Thymus (tissue), 14 donors: ENCODE data around the gene NFS1. TPM values are rescaled to one million over a fixed set of nuclear protein-coding genes. Genes with fewer than 3 reads are reported as not detected.
"Not testable (repeated sequence)": the region's sequence is repeated elsewhere in the genome, so short reads cannot be mapped to it uniquely, and the experiment has no call there.

Source experiments
- DNase-seq, 9 donors: peaks; one replicate each; pipeline ENCODE4 v3.0.0-alpha.2; 2013; ENCODE audit warnings: low spot score in 9 of 9, low read depth in 6 of 9, missing footprints in 1 of 9
- H3K27ac ChIP-seq, 2 donors: one replicate each; pipeline ENCODE4 v1.5.1; 2013; ENCODE audit warnings: control low read depth in 1 of 2, low read depth in 1 of 2, low read length in 1 of 2, mild to moderate bottlenecking in 1 of 2, moderate library complexity in 1 of 2
- H3K27me3 ChIP-seq, 2 donors: one replicate each; pipeline ENCODE4 v1.5.1; 2013; ENCODE audit warnings: low read length in 1 of 2; ENCODE audit not compliant: control insufficient read depth in 2 of 2, insufficient read depth in 1 of 2
- H3K36me3 ChIP-seq, 2 donors: one replicate each; pipeline ENCODE4 v1.5.1; 2013; ENCODE audit warnings: low read length in 1 of 2, mild to moderate bottlenecking in 1 of 2, moderate library complexity in 1 of 2; ENCODE audit not compliant: control insufficient read depth in 2 of 2, insufficient read depth in 2 of 2
- H3K4me1 ChIP-seq, 2 donors: one replicate each; pipeline ENCODE4 v1.5.1; 2013; ENCODE audit warnings: low read length in 2 of 2; ENCODE audit not compliant: control insufficient read depth in 2 of 2, insufficient read depth in 2 of 2
- H3K4me3 ChIP-seq, 2 donors: one replicate each; pipeline ENCODE4 v1.5.1; 2013; ENCODE audit warnings: low read length in 2 of 2, control low read depth in 1 of 2, mild to moderate bottlenecking in 1 of 2
- H3K9me3 ChIP-seq, 2 donors: one replicate each; pipeline ENCODE4 v1.5.1; 2013; ENCODE audit warnings: low read length in 1 of 2, mild to moderate bottlenecking in 1 of 2; ENCODE audit not compliant: control insufficient read depth in 2 of 2, insufficient read depth in 1 of 2
- WGBS: extraction: QIAGEN DNeasy Blood & Tissue Kit; methylation state at CpG from one replicate; pipeline ENCODE4 v1.1.7; 2013; 5-methylcytosine and 5-hydroxymethylcytosine counted together
- long read RNA-seq, 10 donors: transcript quantifications; one replicate each; lab custom pipeline, GENCODE V29; 2026
- polyA plus RNA-seq: library from polyadenylated mRNA; stranded (reverse); fragments of 200-250 nt; gene quantifications from one replicate; pipeline ENCODE4 v1.2.3, GENCODE V29; 2013
- total RNA-seq: library from RNA; stranded (reverse); fragments of 120-200 nt; gene quantifications from one replicate; pipeline ENCODE4 v1.2.4, GENCODE V29; 2013
- donor health status: healthy.

The NFS1 gene
- total RNA-seq (13.2 TPM), polyA plus RNA-seq (25.5 TPM)
- long read RNA-seq, donor 1, partial matches to known transcripts, result 0 of 2 reads
- long read RNA-seq, donor 1, other reads (novel, unspliced or antisense), result 0 of 2 reads
- long read RNA-seq, donor 2, transcript NFS1-203 (13 exons, 3,012 nt), result major isoform, 5 of 668 reads
- long read RNA-seq, donor 2, partial matches to known transcripts, result 199 of 668 reads
- long read RNA-seq, donor 2, other reads (novel, unspliced or antisense), result 461 of 668 reads
- long read RNA-seq, donor 3, partial matches to known transcripts, result 0 of 5 reads
- long read RNA-seq, donor 3, other reads (novel, unspliced or antisense), result 0 of 5 reads
- long read RNA-seq, donor 4, partial matches to known transcripts, result 0 of 4 reads
- long read RNA-seq, donor 4, other reads (novel, unspliced or antisense), result 0 of 4 reads
- long read RNA-seq, donor 5, transcript NFS1-203 (13 exons, 3,012 nt), result major isoform, 5 of 8 reads
- long read RNA-seq, donor 5, partial matches to known transcripts, result 0 of 8 reads
- long read RNA-seq, donor 5, other reads (novel, unspliced or antisense), result 0 of 8 reads
- long read RNA-seq, donor 6, partial matches to known transcripts, result 0 of 4 reads
- long read RNA-seq, donor 6, other reads (novel, unspliced or antisense), result 0 of 4 reads
- long read RNA-seq, donor 7, partial matches to known transcripts, result 0 of 4 reads
- long read RNA-seq, donor 7, other reads (novel, unspliced or antisense), result 0 of 4 reads
- long read RNA-seq, donor 8, partial matches to known transcripts, result 0 of 1 reads
- long read RNA-seq, donor 8, other reads (novel, unspliced or antisense), result 0 of 1 reads
- long read RNA-seq, donor 9, partial matches to known transcripts, result 0 of 1 reads
- long read RNA-seq, donor 9, other reads (novel, unspliced or antisense), result 0 of 1 reads
- long read RNA-seq, donor 10, partial matches to known transcripts, result 0 of 4 reads
- long read RNA-seq, donor 10, other reads (novel, unspliced or antisense), result 0 of 4 reads

GRCh38 chr20:35699127-35699956 is at the start of gene NFS1, which contains the start of gene ROMO1:
TSS of gene NFS1 (minus strand) at chr20:35699352. CDS start at chr20:35699288, 64 bp downstream.
TSS of gene ROMO1 (plus strand) at chr20:35699405. CDS start at chr20:35699633, 228 bp downstream.
- DNase-seq, result peak; percentile 57 to 92 (median 81)
- Histone ChIP-seq H3K4me3 (peak within 1 kb of the TSS; percentile 72 to 89), H3K27ac (peak within 1 kb of the TSS; percentile 81 to 89), H3K27me3 (no peaks in the 10 kb centered on the region), H3K36me3 (peaks cover 12 to 42% of the 10 kb centered on the region in 2 donors), H3K4me1 (peaks cover 8 to 13% of the 10 kb centered on the region in 2 donors), H3K9me3 (no peaks in the 10 kb centered on the region)
- WGBS, result under 1% methylated on average over 81 of the region's 81 CpGs

- H3K36me3 ChIP-seq, result peaks cover 4 to 14% of the 10 kb centered on the region in 2 donors
- not testable (repeated sequence) for H3K4me3 ChIP-seq, H3K27me3 ChIP-seq, H3K9me3 ChIP-seq
- WGBS, result 96% methylated on average over 3 of the region's 3 CpGs
- peak in 1 of 9 donors; percentile 9 for DNase-seq
- H3K4me1 ChIP-seq, result peaks cover 0 to 14% of the 10 kb centered on the region in 2 donors
- H3K27ac ChIP-seq, result peak overlapping the region in 1 of 2 donors; percentile 97
These were observed 45.3 kb upstream of the NFS1 start for GRCh38 chr20:35744492-35744841.

- 60% methylated on average over 15 of the region's 15 CpGs for WGBS
- H3K27me3 ChIP-seq, result no peaks in the 10 kb centered on the region
- H3K4me1 ChIP-seq, result peaks cover 3 to 19% of the 10 kb centered on the region in 2 donors
- peak overlapping the region in 1 of 2 donors; percentile 11 for H3K4me3 ChIP-seq
- H3K36me3 ChIP-seq, result peaks cover 7 to 18% of the 10 kb centered on the region in 2 donors
- H3K27ac ChIP-seq, result peak overlapping the region; percentile 80 to 97
- DNase-seq, result peak in 3 of 9 donors; percentile 33 to 65 (median 37)
- H3K9me3 ChIP-seq, result no peaks in the 10 kb centered on the region
These were observed 44.7 kb upstream of the NFS1 start for GRCh38 chr20:35743693-35744491.

GRCh38 chr20:35742741-35743523 is 43.8 kb upstream of the NFS1 start:
- peaks cover 14 to 28% of the 10 kb centered on the region in 2 donors for H3K36me3 ChIP-seq
- peak in 7 of 9 donors; percentile 14 to 78 (median 33) for DNase-seq
- H3K4me3 ChIP-seq, result peak overlapping the region; percentile 84 to 99
- peaks cover 5 to 21% of the 10 kb centered on the region in 2 donors for H3K4me1 ChIP-seq
- no peaks in the 10 kb centered on the region for H3K27me3 ChIP-seq
- H3K9me3 ChIP-seq, result no peaks in the 10 kb centered on the region
- H3K27ac ChIP-seq, result peak overlapping the region; percentile 96 to 97
- WGBS, result 2% methylated on average over 8 of the region's 8 CpGs

GRCh38 chr20:35741892-35742740 is 43.0 kb upstream of the NFS1 start, which contains the start of gene RBM39:
TSS of gene RBM39 (minus strand) at chr20:35742260. CDS start at chr20:35740874, 1,386 bp downstream.
- under 1% methylated on average over 66 of the region's 66 CpGs for WGBS
- peak within 1 kb of the TSS; percentile 84 to 99 for H3K4me3 ChIP-seq
- H3K36me3 ChIP-seq, result peaks cover 21 to 34% of the 10 kb centered on the region in 2 donors
- H3K9me3 ChIP-seq, result no peaks in the 10 kb centered on the region
- peaks cover 5 to 21% of the 10 kb centered on the region in 2 donors for H3K4me1 ChIP-seq
- no peaks in the 10 kb centered on the region for H3K27me3 ChIP-seq
- peak; percentile 100 for DNase-seq
- H3K27ac ChIP-seq, result peak within 1 kb of the TSS; percentile 98 to 99

- H3K4me3 ChIP-seq, result peak overlapping the region; percentile 9 to 84
- H3K27me3 ChIP-seq, result no peaks in the 10 kb centered on the region
- no peaks in the 10 kb centered on the region for H3K9me3 ChIP-seq
- WGBS, result 73% methylated on average over 7 of the region's 7 CpGs
- H3K4me1 ChIP-seq, result peaks cover 9 to 22% of the 10 kb centered on the region in 2 donors
- peak in 3 of 9 donors; percentile 10 to 55 (median 32) for DNase-seq
- peak overlapping the region in 1 of 2 donors; percentile 13 for H3K27ac ChIP-seq
- H3K36me3 ChIP-seq, result peaks cover 31 to 60% of the 10 kb centered on the region in 2 donors
These were observed 40.4 kb upstream of the NFS1 start for GRCh38 chr20:35739294-35740163.
